ENCODE results near the gene ASAP3. TPM values are rescaled to one million over a fixed set of nuclear protein-coding genes. Genes with fewer than 3 reads are reported as not detected.

ASAP3 gene
- total and polyA plus RNA-seq, 9 of the 15 experiments (the other 6 are each of a cell fraction or from before 2014, with no cell fraction given): 1.7 to 31.2 (median 17.4) TPM

DNA sequence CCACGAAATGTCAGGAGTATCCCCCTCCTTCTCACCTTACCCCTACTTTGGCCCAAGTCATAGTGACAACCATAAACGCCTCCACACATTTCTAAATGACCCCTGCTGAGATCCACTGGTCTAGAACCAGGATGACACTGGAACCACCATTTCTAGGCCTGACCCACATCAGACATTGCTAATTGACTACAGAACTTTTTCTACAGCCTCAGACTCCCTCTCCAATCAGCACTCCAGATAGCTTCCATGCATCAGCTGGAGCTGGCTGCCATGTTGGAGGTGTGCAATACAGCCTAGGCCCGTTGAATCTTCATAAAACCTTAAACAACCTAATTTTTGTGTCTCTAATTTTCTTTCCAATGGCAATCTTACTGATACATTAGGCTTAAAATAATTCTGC is 78.0 kb downstream of the ASAP3 start (continued):
- TF ChIP-seq SFPQ (IDR thresholded peaks at IDR 0.05; ENCODE audit: low read depth, low read length) (no peak), NFIX (CRISPR knock-in tag; IDR thresholded peaks at IDR 0.05; ENCODE audit: low read depth) (no peak), POLR2AphosphoS2 (IDR thresholded peaks at IDR 0.05; ENCODE audit: low read length) (no peak), ZNF140 (CRISPR knock-in tag; IDR thresholded peaks at IDR 0.05) (no peak), CREM (IDR thresholded peaks at IDR 0.05; ENCODE audit: low read depth) (no peak)
- TF ChIP-seq, protein P1, sequence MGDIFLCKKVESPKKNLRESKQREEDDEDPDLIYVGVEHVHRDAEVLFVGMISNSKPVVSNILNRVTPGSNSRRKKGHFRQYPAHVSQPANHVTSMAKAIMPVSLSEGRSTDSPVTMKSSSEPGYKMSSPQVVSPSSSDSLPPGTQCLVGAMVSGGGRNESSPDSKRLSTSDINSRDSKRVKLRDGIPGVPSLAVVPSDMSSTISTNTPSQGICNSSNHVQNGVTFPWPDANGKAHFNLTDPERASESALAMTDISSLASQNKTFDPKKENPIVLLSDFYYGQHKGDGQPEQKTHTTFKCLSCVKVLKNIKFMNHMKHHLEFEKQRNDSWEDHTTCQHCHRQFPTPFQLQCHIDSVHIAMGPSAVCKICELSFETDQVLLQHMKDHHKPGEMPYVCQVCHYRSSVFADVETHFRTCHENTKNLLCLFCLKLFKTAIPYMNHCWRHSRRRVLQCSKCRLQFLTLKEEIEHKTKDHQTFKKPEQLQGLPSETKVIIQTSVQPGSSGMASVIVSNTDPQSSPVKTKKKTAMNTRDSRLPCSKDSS (IDR thresholded peaks at IDR 0.05; ENCODE audit: low read depth, partially characterized antibody): no peak
